NK-92 treated with Interleukin-12 subunit alpha and Interleukin-12 subunit beta, amount 100 ng/mL, for 24 hours (cell line): ENCODE results near the gene CTBP1.

ENCODE experiments used
- DNase-seq: peaks from one replicate; lab custom pipeline; 2025; lab: John Stamatoyannopoulos, UW

Gene CTBP1

DNA sequence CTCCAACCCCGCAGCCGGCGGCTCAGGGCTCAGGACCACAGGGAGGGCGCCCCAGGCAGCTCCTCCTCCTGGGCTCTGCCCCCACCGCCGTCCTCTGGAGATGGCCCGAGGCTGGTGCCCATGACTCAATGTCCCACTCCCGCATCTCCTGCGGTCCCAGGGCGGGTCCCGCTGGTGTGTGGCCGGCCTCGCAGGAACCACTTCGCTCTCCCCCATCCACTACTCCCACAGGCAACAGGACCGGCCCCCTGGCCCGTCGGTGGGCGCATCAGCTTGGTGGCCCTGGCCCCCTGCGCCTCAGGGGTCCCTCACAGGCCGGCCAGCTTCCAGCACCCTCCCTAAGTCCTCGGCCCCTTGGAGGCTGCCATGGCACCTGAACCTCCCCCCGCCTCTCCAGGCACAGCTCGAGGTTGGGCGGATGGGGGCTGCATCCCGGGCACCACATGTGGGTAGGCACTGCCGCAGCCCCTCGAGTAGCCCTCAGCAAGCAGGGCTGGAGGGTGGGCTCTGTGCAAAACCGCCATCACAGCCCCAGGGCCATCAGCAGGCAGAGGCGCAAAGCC, 53.7 kb downstream of the CTBP1 start:
- DNase-seq: no peak

DNA sequence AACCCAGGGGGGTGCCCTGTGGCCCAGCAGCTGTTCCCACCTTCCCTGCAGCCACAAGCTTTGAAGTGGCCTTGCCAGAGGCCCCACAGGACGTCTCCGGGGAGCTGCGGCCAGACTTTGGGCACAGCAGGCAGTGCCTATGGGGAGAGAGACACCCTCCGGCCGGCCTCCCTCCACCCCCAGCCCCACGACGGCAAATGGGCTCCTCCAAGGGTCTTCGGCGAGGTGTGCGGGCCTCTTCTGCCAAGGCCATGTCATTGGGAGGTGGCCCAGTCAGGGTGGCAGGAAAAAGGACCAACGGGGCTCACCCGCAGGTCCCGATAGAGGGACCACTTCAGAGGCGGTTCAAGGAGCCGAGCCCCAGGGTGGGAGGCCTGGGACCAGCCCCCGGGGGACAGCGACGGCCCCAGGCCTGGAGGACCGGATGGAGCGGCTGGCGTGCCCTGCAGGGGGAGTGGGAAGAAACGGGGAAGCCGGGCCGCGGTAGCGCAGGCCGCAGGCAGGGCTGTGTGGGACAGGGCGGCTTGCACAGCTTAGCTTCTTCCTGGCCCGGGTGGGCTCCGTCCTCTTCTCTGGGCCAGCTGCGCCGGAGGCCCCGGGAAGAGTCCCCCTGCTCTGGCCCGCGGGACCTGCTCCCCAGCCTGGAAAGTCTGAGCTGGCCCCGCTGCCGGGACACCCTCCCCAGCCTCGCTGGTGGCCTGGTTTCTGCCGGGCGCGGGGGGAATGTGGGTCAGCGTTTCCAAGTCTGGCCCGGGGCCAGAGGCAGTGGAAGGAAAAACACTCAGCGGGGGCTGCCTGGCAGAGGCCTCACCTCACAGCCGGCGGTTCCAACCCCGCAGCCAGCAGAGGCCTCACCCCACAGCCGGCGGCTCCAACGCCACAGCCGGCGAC, 54.7 kb downstream of the CTBP1 start:
- no peak for DNase-seq

DNA sequence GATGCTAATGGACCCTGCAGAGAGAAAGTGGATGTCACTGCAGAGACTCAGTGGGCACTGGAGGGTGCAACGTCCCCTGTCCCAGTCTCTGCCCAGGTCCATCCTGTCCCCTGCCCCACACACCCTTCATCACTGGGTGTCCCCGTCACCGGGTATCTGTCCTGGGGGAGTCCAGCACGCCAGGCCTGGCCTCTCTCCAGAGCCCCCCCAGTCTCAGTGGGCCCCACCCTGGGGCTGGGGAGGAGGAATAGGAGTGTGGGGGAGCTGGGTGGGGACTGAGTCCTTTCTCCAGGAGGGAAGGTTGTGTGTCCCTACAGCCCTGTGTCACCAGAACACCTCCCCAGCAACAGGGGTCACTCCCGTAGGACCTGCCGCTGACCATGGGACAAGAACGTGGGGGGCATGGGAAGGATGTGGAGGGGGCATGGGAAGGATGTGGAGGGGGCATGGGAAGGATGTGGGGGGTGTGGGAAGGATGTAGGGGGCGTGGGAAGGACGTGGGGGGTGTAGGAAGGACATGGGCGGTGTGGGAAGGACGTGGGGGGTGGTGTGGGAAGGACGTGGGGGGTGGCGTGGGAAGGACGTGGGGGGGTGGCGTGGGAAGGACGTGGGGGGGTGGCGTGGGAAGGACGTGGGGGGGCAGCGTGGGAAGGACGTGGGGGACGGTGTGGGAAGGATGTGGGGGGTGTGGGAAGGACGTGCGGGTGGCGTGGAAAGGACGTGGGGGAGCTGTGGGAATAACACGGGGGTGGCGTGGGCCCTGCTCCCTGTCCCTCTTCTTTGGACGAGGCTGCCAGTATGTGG, 55.5 kb downstream of the CTBP1 start:
- DNase-seq: no peak

DNA sequence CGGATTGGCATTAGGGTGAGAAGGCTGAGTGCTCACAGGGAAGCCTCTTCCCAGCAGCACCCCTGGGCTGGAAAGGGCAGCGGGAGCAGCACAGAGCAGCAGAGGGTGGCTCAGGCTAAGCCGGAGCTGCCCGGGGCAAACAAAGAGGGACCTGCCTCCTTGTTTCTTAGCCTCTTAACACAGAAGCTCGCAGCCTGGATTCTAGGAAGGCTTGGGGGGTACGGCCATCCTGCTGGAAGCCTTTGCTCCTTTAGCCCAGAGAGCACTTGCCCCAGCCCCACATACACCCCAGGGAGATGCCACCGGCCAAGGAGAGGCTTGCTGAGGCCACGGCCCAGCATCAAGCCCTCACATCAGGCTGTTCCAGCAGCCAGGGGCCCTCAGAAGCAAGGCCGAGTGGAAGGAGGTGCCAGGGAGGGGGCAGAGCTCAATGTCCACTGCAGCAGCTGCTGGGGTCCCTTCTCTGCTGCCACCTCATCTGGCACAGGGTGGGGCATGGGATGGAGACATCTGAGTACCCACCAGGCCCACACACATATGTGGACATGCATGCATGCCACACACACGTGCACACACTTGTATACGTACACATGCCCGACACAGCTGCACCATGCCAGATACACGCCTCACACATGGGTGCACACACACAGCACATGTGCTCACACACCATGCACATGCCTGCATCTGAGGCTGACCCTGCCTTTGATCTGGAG, 56.3 kb downstream of the CTBP1 start:
- no peak for DNase-seq

DNA sequence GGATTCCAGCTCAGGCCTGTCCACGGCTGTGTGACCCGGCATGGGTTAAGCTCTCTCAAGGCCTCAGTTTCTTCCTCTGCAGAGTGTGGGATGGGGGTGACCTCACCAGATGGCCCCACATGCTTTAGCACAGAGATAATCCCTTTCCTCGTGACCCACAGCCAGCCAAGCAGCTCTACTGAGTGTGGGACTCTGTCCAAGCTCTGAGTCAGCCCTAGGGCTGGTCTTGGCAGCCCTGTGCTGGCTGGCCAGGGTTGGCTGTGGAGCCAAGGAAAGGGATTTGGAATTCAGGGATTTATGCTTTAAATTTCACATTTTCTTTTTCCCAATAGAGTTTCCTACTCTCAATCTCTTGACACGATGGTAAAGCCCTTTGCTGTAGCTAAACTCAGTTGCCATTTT, 56.8 kb downstream of the CTBP1 start:
- no peak for DNase-seq

DNA sequence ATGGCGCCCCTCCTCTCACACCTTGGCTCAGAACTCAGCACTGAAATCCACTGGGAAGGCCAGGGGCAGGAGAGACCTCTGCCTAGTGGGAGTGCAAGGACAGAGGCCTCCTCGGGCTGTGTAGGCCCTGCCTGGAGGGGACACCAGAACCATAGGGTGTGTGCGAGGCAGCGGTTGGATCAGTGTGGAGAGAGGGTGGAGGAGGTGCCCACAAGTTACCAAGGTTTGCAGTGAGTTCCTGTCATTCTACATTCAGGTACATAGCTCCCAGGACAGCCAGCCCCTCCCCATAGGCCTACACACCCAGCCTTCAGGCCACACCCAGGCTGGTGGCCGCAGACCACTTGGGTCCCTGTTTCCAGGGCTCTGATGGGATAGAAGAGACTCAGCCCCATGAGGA, 57.3 kb downstream of the CTBP1 start:
- DNase-seq: no peak

DNA sequence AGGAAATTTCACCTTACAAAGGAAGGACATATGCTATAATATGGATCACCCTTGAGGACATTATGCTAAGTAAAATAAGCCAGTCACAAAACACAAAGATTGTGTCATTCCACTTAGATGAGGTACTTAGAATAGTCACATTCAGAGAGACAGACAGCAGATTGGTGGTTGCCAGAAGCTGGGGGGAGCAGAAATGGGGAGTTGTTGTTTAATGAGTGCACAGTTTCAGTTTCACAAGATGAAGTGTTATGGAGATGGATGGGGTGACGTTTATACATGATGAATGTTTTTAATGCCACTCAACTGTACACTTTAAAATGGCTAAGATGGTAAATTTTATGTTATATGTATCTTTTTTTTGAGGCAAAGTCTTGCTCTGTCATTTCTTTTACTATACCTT, 61.7 kb downstream of the CTBP1 start:
- DNase-seq: no peak

DNA sequence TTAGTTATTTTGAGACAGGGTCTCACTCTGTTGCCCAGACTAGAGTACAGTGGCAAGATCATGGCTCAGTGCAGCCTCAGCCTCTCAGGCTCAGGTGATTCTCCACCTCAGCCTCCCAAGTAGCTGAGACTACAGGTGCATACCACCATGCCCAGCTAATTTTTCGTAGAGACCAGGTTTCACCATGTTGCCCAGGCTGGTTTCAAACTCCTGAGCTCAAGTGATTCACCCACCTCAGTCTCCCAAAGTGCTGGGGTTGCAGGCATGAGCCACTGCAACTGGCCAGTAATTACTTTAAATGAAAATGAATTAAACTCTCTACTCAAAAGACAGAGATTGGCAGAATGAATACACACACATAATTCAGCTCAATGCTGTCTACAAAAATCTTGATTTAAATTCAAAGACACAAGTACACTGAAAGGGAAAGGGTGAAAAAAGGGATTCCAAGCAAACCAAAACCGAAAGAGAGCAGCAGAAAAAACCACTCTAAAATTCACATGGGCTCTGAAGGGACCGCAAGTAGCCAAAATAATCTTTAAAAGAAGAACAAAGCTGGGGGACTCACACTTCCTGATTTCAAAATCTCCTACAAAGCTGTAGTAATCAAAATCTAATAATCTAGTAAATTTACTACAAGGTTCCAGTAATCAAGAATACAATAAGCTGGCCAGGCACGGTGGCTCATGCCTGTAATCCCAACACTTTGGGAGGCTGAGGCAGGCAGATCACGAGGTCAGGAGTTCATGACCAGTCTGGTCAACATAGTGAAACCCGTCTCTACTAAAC, 64.8 kb downstream of the CTBP1 start:
- DNase-seq: no peak

DNA sequence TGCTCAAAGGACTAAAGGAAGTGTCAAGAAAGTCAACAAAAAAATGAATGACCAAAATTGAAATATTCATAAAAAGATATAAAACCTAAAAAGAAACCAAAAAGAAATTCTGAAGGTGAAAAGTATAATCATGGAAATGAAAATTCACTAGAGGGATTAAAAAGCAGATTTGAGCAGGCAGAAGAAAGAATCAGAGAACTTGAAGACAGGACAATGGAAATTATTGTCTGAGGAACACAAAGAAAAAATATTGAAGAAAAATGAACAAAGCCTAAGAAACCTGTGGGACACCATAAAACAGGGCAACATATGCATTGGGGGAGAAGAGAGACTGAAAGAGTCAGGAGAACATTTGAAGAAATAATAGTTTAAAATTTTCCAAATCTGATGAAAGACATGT, 66.6 kb downstream of the CTBP1 start:
- DNase-seq: no peak

DNA sequence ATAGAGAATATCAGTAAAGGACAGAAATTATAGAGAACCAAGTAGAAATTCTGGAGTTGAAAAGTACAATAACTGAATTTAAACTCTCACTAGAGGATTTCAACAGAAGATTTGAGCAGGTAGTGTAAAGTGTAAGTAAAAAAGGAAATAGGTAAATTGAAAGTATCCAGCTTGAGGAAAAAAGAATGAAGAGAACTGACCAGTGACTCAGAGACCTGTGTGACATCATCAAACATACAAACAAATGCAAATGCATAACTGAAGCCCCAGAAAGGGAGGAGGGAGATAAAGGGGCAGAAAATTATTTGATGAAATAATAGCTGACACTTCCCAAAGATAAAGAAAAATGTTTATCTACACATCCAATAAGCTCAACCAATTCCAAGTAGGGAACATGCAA, 68.3 kb downstream of the CTBP1 start:
- DNase-seq: no peak

DNA sequence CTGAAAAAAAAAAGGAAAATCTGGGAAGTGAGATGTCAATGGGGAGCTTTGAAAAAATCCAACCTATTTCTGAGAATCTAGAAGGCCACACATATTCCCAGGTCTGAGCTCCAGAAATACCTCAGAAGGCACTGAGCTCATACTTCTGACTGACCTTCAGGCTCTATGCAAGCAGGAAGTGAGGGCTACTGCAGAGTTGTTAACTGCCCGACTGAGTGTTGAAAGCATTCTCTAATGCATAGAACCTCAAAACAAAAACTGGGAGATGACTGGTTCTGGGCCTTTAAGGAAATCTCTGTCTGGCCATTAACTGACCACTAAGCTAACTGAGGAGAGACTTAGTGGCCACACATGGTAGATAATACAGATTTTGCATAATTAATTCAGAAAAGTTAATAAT, 69.0 kb downstream of the CTBP1 start:
- DNase-seq: no peak

DNA sequence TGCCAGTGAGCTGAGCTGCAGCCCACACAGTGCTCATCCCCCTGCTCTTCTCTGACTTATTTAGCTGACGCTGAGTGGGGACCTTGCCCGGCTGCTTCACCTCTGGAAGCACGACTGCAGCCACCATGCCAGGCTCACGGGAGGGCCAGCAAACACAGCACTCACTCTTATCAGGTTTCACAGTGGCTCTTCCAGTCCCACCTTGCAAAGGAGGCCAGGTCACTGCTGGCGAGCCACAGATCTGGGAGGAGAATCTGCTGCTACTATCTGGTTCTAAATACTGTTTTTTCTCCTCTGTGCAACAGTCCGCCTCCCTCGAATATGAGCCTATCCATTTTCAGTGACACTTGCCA, 69.9 kb downstream of the CTBP1 start:
- DNase-seq: no peak

DNA sequence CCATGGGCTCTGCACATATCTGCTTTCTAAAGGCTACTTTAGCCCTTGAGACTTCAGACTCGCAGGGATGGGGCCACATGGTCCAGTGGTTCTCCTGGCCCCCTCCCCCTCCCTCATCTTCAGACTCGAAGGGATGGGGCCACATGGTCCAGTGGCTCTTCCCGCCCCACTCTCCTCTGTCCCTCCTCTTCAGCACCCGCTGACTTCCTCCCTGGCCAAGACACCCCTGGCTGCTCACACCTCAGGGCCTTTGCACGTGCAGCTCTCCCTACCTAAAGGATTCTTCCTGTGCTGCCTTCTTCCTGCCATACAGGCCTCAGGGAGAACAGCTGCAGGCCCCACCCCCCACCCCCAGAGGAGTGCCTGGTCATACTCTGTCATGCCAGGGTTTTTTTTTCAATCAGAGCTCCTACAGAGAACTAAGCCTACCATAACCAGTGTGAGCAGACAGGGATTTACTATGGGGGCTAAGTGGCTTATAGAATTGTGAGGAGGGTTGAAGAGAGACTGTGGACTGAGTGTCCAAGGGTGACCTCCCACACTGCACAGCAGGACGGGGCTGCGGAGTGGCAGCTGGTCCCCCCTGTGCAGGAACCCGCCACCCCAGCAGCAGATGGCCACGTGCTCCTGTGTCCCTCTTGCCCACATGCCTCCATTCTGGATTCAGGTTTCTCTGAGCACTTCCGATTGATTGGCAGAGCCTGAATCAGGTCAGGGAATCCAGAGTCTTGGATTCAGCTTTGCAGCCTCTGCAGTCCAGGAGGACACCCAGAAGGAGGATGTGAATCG, 70.4 kb downstream of the CTBP1 start:
- no peak for DNase-seq

DNA sequence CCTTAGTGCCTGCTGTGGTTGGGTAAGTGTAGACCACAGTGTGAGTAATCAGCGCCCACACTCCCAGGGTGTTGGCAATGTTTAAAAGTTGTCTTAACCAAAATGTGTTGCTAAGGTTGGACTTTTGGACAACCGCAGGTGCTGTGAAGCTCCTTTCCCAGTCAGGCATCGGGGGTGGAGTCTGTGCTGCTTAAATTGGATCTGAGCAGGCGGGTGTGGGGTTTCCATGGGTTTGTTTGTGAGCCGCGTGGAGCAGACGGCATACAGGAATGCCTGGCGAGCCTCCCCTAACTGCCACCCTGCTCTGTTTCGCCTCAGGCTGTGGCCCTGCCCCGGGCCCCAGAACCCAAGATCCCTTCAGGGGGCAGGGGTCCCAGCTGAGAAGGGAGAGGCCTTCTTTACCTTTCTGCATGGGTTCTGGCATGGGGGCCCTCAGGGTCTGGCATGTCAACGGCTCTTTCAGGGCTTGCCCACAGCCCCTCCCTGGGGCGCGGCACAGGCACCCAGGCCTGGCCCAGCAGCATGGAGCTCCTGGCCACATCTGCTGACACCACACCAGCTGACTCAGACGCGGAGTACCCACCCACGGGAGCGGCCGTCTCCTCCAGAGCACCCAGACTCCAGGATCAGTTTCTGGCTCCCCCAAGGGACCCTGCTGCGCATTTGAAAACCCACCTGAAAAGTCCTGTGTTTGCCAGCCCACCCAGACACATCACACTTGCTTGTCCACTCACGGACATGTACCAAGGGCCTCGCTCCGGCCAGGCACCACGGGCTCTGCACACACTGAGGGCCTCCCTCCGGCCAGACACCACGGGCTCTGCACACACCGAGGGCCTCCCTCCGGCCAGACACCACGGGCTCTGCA, 71.4 kb downstream of the CTBP1 start:
- peak; percentile 74 for DNase-seq

DNA sequence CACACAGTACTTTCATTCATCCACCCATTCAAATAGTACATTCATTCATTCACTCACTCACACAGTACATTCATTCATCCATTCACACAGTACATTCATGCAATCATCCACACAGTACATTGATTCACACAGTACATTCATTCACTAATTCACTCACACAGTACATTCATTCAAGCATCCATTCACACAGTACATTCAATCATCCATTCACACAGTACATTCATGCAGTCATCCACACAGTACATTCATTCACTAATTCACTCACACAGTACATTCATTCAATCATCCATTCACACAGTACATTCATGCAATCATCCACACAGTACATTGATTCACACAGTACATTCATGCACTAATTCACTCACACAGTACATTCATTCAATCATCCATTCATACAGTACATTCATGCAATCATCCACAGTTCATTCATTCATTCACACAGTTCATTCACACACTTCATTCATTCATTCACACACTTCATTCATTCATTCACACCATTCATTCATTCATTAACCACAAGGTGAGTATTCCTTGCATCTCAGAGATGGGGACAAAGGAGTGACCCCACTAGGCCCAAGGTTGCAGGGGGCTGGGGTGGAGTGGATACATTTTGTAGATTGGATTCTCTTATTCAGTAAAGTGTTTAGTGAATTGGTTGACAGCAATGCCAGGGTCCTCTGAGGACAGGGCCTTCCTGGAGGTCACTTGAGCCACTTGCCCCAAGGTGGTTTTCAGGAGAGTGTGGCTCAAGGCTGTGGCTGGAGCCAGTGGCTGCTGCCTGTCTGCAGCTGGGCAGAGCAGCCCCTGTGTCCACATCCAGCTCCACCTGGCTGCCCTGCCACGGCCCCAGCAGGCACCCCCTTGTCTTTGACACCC, 72.3 kb downstream of the CTBP1 start:
- no peak for DNase-seq

DNA sequence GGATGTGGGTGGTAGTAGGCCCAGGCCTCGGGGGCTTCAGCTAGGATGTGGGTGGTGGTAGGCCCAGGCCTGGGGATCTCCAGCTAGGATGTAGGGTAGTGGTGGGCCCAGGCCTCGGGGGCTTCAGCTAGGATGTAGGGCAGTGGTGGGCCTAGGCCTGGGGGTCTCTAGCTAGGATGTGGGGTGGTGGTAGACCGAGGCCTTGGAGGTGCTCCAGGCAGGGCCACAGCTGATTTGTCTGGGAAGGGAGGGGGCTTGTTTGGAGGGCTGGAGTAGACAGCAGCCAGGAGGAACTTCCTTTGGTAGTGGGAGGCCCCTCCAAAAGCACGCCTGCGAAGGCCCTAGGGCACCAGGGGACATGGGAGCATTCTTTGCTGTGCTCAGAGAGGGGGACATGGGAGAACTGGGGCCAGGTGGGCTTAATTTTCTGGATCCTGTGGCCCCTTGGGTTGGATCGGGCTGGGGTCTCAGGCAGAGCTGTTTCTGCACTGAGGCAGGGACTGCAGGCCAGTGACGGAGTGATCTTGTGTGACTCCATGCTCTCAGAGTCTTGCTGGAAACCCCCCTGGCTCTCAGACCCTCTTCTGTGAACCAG, 73.2 kb downstream of the CTBP1 start:
- no peak for DNase-seq

DNA sequence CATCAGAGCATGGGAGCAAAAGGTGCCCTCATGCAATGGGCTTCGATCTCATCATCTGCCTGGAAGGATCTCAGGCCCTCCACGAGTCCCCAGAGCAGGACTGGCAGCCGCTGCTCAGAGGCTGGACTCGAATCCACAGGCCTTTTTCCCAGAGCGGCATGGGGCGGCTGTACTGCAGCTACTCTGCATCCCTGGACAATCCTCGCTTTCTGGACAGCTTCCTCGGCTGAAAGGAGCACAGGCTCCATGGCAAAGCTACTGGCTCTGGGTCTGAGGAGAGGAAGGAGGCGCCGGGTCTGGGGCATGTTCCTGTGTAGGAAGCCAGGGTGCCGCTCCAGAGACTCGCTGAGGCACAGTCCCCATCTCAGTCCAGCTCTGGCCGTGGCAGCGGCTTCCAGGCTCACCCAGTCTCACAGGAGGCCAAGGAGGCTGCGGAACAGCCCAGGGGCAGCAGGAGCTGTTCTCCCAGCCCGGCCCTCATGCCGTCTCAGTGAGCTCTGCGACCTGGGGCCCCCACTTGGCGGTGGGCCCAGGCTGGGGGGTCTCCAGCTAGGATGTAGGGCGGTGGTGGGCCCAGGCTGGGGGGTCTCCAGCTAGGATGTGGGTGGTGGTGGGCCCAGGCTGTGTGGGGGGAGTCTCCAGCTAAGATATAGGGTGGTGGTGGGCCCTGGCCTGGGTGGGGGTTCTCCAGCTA, 73.8 kb downstream of the CTBP1 start:
- DNase-seq: no peak
